HCT116 (cell line): Measurements from ENCODE around the gene DIP2C. TPM values are rescaled to one million over a fixed set of nuclear protein-coding genes. Genes with fewer than 3 reads are reported as not detected.

Experiments used
- ATAC-seq: fragments of 200-7000 bp; cut with Tn5 transposase; 2 replicates; pipeline ENCODE4 v1.9.1; 2020; ENCODE audit warnings: mild to moderate bottlenecking, moderate library complexity
- BruUV-seq: library from RNA; stranded (reverse); fragments of 400-500 nt; replicated peaks from 2 replicates; lab custom pipeline; 2021; lab: Mats Ljungman, UMichigan
- CTCF ChIA-PET: fragments of 300-600 bp; sonication (Branson Sonifier 250); formaldehyde crosslinking; loops from one replicate; lab custom pipeline; 2021; ENCODE audit warnings: antibody characterized with exemption; lab: Charles Lee
- POLR2A ChIA-PET: fragments of 300-600, 350-600 bp; sonication (Branson Sonifier 250); formaldehyde crosslinking; loops from one replicate; lab custom pipeline; 2021; ENCODE audit warnings: antibody characterized with exemption; lab: Charles Lee
- RAD21 ChIA-PET, 2 experiments: fragments of 300-600 bp; sonication (Branson Sonifier 250); formaldehyde crosslinking; loops; one replicate each; lab custom pipeline; 2023; ENCODE audit warnings: low total read pairs in 2 of 2; ENCODE audit not compliant: uncharacterized antibody in 2 of 2, unreplicated experiment in 2 of 2, low non-redundant PET in 1 of 2; lab: Charles Lee
- DNase-seq: peaks from one replicate; pipeline ENCODE4 v3.0.0-alpha.2; 2010; ENCODE audit warnings: low read depth, low spot score
- H2AFZ ChIP-seq: fragments of 200-600 bp; shearing (Covaris generic), sonication (generic); 2 replicates; pipeline ENCODE4 v1.6.1; 2017; ENCODE audit warnings: low read depth, mixed run types, mixed read lengths, antibody characterized with exemption, low read length; ENCODE audit not compliant: poor library complexity, severe bottlenecking
- H3K27ac ChIP-seq: 2 replicates; pipeline ENCODE4 v1.5.1; 2012; ENCODE audit warnings: low read depth, low read length
- H3K27me3 ChIP-seq: fragments of 200-600 bp; sonication (generic); 2 replicates; pipeline ENCODE4 v1.6.1; 2016; ENCODE audit warnings: mixed run types, low read length, mixed read lengths; ENCODE audit not compliant: insufficient read depth
- H3K36me3 ChIP-seq, 2 experiments: fragments of 200-500 bp in 1 of 2; fragments of 200-600 bp in 1 of 2; sonication (Bioruptor generic) in 1 of 2; sonication (generic) in 1 of 2; 2 replicates each; pipeline versions ENCODE4 v1.5.1 to v1.6.1; 2014 to 2016; ENCODE audit warnings: low read length in 2 of 2, inconsistent platforms in 1 of 2, mixed read lengths in 1 of 2, mixed run types in 1 of 2; ENCODE audit not compliant: insufficient read depth in 2 of 2, control insufficient read depth in 1 of 2
- H3K4me1 ChIP-seq, 2 experiments: fragments of 200-600 bp in 1 of 2; sonication (generic) in 1 of 2; 2 replicates each; pipeline versions ENCODE4 v1.5.1 to v1.6.1; 2012 to 2017; ENCODE audit warnings: low read length in 2 of 2, inconsistent platforms in 1 of 2, mild to moderate bottlenecking in 1 of 2, mixed read lengths in 1 of 2, mixed run types in 1 of 2, moderate library complexity in 1 of 2; ENCODE audit not compliant: insufficient read depth in 2 of 2, control insufficient read depth in 1 of 2
- H3K4me2 ChIP-seq: fragments of 200-600 bp; sonication (generic); 2 replicates; pipeline ENCODE4 v1.6.1; 2017; ENCODE audit warnings: mixed run types, low read length, mixed read lengths
- H3K4me3 ChIP-seq, 2 experiments: fragments of 200-600 bp in 1 of 2; sonication (generic) in 1 of 2; replicated peaks in 1 of 2; 2 replicates each; pipeline ENCODE4 v1.5.1; 2011 to 2016; ENCODE audit warnings: low read length in 2 of 2, control low read depth in 1 of 2, low read depth in 1 of 2, mild to moderate bottlenecking in 1 of 2, mixed read lengths in 1 of 2, mixed run types in 1 of 2
- H3K79me2 ChIP-seq: fragments of 200-600 bp; sonication (generic); 2 replicates; pipeline ENCODE4 v1.6.1; 2017; ENCODE audit warnings: mild to moderate bottlenecking, mixed run types, low read length, moderate library complexity, mixed read lengths; ENCODE audit not compliant: insufficient read depth
- H3K9ac ChIP-seq: fragments of 200-600 bp; sonication (generic); 2 replicates; pipeline ENCODE4 v1.6.1; 2016; ENCODE audit warnings: low read length, mixed read lengths
- H3K9me2 ChIP-seq: fragments of 200-600 bp; sonication (generic), shearing (Covaris generic); 2 replicates; pipeline ENCODE4 v1.6.1; 2017; ENCODE audit warnings: mixed run types, mild to moderate bottlenecking, moderate library complexity; ENCODE audit not compliant: insufficient read depth
- H3K9me3 ChIP-seq, 2 experiments: fragments of 200-500 bp in 1 of 2; fragments of 200-600 bp in 1 of 2; sonication (Bioruptor generic) in 1 of 2; sonication (generic) in 1 of 2; 2 replicates each; pipeline ENCODE4 v1.6.1; 2014 to 2017; ENCODE audit warnings: low read length in 2 of 2, mixed read lengths in 2 of 2, inconsistent platforms in 1 of 2, low read depth in 1 of 2, mild to moderate bottlenecking in 1 of 2, mixed run types in 1 of 2, moderate library complexity in 1 of 2; ENCODE audit not compliant: control insufficient read depth in 1 of 2, insufficient read depth in 1 of 2
- H4K20me1 ChIP-seq: fragments of 200-600 bp; sonication (generic), shearing (Covaris generic); 2 replicates; pipeline ENCODE4 v1.6.1; 2017; ENCODE audit warnings: mixed run types, mild to moderate bottlenecking, moderate library complexity; ENCODE audit not compliant: insufficient read depth
- CTCF ChIP-seq, 3 experiments: fragments of 200-600 bp in 1 of 3; sonication (generic) in 1 of 3; IDR thresholded peaks in 2 of 3; conservative IDR thresholded peaks in 1 of 3; 2 replicates each; pipeline ENCODE4 v1.5.1; 2012 to 2017; ENCODE audit warnings: low read depth in 2 of 3, low read length in 2 of 3, antibody characterized with exemption in 1 of 3, borderline replicate concordance in 1 of 3, control low read depth in 1 of 3, mild to moderate bottlenecking in 1 of 3, mixed read lengths in 1 of 3, mixed run types in 1 of 3, moderate library complexity in 1 of 3; ENCODE audit not compliant: insufficient read depth in 1 of 3
- EGR1 ChIP-seq: IDR thresholded peaks from 2 replicates; pipeline ENCODE4 v1.6.1; 2012; ENCODE audit warnings: low read depth
- ELF1 ChIP-seq: IDR thresholded peaks from 2 replicates; pipeline ENCODE4 v1.6.1; 2012; ENCODE audit warnings: low read depth, borderline replicate concordance
- EZH2 ChIP-seq: fragments of 200-600 bp; sonication (generic); IDR thresholded peaks from 2 replicates; pipeline ENCODE4 v1.6.1; 2017; ENCODE audit warnings: antibody characterized with exemption, mixed run types
- EZH2phosphoT487 ChIP-seq: fragments of 200-600 bp; IDR thresholded peaks from 2 replicates; pipeline ENCODE4 v1.6.1; 2018; ENCODE audit warnings: antibody characterized with exemption, borderline replicate concordance
- POLR2A ChIP-seq: IDR thresholded peaks from 2 replicates; pipeline ENCODE4 v1.7.0; 2011; ENCODE audit warnings: borderline replicate concordance; ENCODE audit not compliant: insufficient read depth, insufficient read length; ENCODE audit errors: extremely low read depth
- RAD21 ChIP-seq: IDR thresholded peaks from 2 replicates; pipeline ENCODE4 v1.6.1; 2012; ENCODE audit warnings: low read depth, mild to moderate bottlenecking
- SP1 ChIP-seq: IDR thresholded peaks from 2 replicates; pipeline ENCODE4 v1.6.1; 2012; ENCODE audit warnings: low read depth
- TCF7L2 ChIP-seq: IDR thresholded peaks from 2 replicates; pipeline ENCODE4 v1.7.0; 2011; ENCODE audit warnings: borderline replicate concordance, inconsistent platforms; ENCODE audit not compliant: insufficient read depth, insufficient read length; ENCODE audit errors: extremely low read depth
- ZNF274 ChIP-seq: fragments of 200-500 bp; sonication (Bioruptor generic); IDR thresholded peaks from 2 replicates; pipeline ENCODE4 v1.6.1; 2014; ENCODE audit warnings: mild to moderate bottlenecking, low read depth, low read length, inconsistent platforms
- intact Hi-C: fragments of 100-400 bp; cut with micrococcal nuclease; formaldehyde crosslinking; loops from 2 replicates; pipeline ENCODE4 v1.10.0; 2022
- total RNA-seq: library from RNA; stranded (reverse); gene quantifications from one replicate; pipeline ENCODE4 v1.2.1, GENCODE V29; 2021; ENCODE audit not compliant: unreplicated experiment
- TF ChIP-seq, protein P1 (sequence below): IDR thresholded peaks from 2 replicates; pipeline ENCODE4 v1.6.1; 2012
- TF ChIP-seq, protein P2 (sequence below): IDR thresholded peaks from 2 replicates; pipeline ENCODE4 v1.6.1; 2012

The DIP2C gene
- total RNA-seq, 1 experiment from 2014 or later, result 15.4 TPM

DNA sequence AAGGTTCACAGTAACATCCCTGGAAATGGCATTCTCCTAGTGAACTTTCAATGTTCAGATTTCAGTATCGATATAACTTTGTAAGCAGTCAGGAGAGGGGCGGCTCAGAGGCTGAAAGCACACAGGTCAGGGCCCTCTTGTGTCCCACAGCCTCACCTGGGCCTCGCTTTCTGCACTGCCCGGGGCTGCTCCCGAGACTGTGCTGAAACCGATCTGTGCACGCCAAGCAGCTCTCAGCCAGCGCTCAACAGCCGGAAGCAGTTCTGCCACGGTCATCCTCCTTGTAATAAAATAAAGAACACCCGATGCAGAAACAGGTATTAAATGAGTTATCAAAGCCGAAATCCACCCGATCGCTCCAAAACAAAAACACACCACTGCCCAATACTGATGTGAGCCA lies 106.0 kb downstream of the DIP2C start:
- no peaks in the 10 kb centered on the region for H3K27me3 ChIP-seq
- TF ChIP-seq CTCF (IDR thresholded peaks at IDR 0.05 in 2 of 3, conservative IDR thresholded peaks at IDR 0.05 in 1 of 3; ENCODE audit: borderline replicate concordance in 1 of 3, insufficient read depth in 1 of 3, low read depth in 2 of 3, low read length in 2 of 3) (no peak), ZNF274 (no peak), TCF7L2 (no peak)
- ChIA-PET CTCF (no interaction called here), RAD21 (no interaction called here), POLR2A (no interaction called here)
- H3K9me3 ChIP-seq, result no peaks in the 10 kb centered on the region
- DNase-seq (no peak), ATAC-seq (no peak)
- H3K79me2 ChIP-seq, result no peaks in the 10 kb centered on the region; the same call in 1 of the 2 replicates
- H3K9me2 ChIP-seq, result no peaks in the 10 kb centered on the region
- H3K36me3 ChIP-seq, result no peaks in the 10 kb centered on the region
- peaks cover 4 to 5% of the 10 kb centered on the region in 2 experiments; a peak in 3 of 4 replicates for H3K4me1 ChIP-seq
- BruUV-seq, result no TSS peak
- H3K27ac ChIP-seq, result no peak overlapping the region
- H4K20me1 ChIP-seq, result no peaks in the 10 kb centered on the region
- no peak overlapping the region for H3K4me2 ChIP-seq
- no peak overlapping the region for H3K4me3 ChIP-seq
- H3K9ac ChIP-seq, result no peak overlapping the region
- intact Hi-C loops, result loop anchor here (10.0 kb wide), 1 partner anchor 201 kb away; no protein-coding TSS in a partner anchor
- no peak overlapping the region for H2AFZ ChIP-seq

GRCh38 chr10:581776-582330 lies 107.6 kb downstream of the DIP2C start:
- intact Hi-C loops, result loop anchor here (10.0 kb wide), 1 partner anchor 203 kb away; no protein-coding TSS in a partner anchor
- TF ChIP-seq POLR2A (no peak), SP1 (no peak), CTCF (IDR thresholded peaks at IDR 0.05 in 2 of 3, conservative IDR thresholded peaks at IDR 0.05 in 1 of 3; ENCODE audit: borderline replicate concordance in 1 of 3, insufficient read depth in 1 of 3, low read depth in 2 of 3, low read length in 2 of 3) (no peak), EZH2phosphoT487 (no peak), EZH2 (no peak), TCF7L2 (no peak), EGR1 (no peak), RAD21 (no peak), ELF1 (no peak)
- TF ChIP-seq, protein P1, sequence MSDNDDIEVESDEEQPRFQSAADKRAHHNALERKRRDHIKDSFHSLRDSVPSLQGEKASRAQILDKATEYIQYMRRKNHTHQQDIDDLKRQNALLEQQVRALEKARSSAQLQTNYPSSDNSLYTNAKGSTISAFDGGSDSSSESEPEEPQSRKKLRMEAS, result no peak
- TF ChIP-seq, protein P2, sequence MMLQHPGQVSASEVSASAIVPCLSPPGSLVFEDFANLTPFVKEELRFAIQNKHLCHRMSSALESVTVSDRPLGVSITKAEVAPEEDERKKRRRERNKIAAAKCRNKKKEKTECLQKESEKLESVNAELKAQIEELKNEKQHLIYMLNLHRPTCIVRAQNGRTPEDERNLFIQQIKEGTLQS, result no peak
- TF ChIP-seq, all 23 proteins: peak for 0
- H2AFZ ChIP-seq, result no peak overlapping the region
- ChIA-PET POLR2A (no interaction called here), CTCF (no interaction called here), RAD21 (no interaction called here)
- no peaks in the 10 kb centered on the region; the same call in 1 of the 2 replicates for H3K79me2 ChIP-seq
- no peaks in the 10 kb centered on the region for H4K20me1 ChIP-seq
- H3K27me3 ChIP-seq, result no peaks in the 10 kb centered on the region
- H3K4me1 ChIP-seq, result no peaks in the 10 kb centered on the region
- ATAC-seq, result no peak
- no peak overlapping the region for H3K4me3 ChIP-seq
- H3K27ac ChIP-seq, result no peak overlapping the region
- no peak for DNase-seq
- no peaks in the 10 kb centered on the region for H3K9me3 ChIP-seq
- no peak overlapping the region for H3K4me2 ChIP-seq
- no peaks in the 10 kb centered on the region for H3K9me2 ChIP-seq
- H3K36me3 ChIP-seq, result no peaks in the 10 kb centered on the region
- BruUV-seq, result no TSS peak
- H3K9ac ChIP-seq, result no peak overlapping the region
